Tibial artery (tissue), 4 donors: Measurements from ENCODE around the gene ATXN10.

Experiments used
- DNase-seq, 2 donors: peaks; one replicate each; pipeline ENCODE4 v3.0.0-alpha.2; 2019
- H3K27ac ChIP-seq, 2 donors: fragments of 200-600 bp; sonication (generic) in 1 of 2; 1 replicate in 1 of 2; 2 replicates in 1 of 2; pipeline ENCODE4 v1.5.1; 2018 to 2019; ENCODE audit warnings: mild to moderate bottlenecking in 1 of 2
- H3K27me3 ChIP-seq, 2 donors: fragments of 200-600 bp; sonication (generic) in 1 of 2; one replicate each; pipeline versions ENCODE4 v1.5.1 to v1.6.0; 2016 to 2019
- H3K36me3 ChIP-seq, 3 donors: fragments of 200-600 bp; sonication (generic) in 2 of 3; one replicate each; pipeline ENCODE4 v1.5.1; 2016 to 2019; ENCODE audit warnings: mild to moderate bottlenecking in 2 of 3
- H3K4me1 ChIP-seq, 4 donors: fragments of 200-600 bp; sonication (generic) in 2 of 4; 1 replicate in 3 of 4; 2 replicates in 1 of 4; pipeline ENCODE4 v1.5.1; 2016 to 2019
- H3K4me3 ChIP-seq, 2 donors: fragments of 200-600 bp; sonication (generic) in 1 of 2; 1 replicate in 1 of 2; 2 replicates in 1 of 2; pipeline ENCODE4 v1.5.1; 2018 to 2019; ENCODE audit warnings: mild to moderate bottlenecking in 2 of 2
- H3K9me3 ChIP-seq, 3 donors: fragments of 200-600 bp; sonication (generic) in 1 of 3; one replicate each; pipeline ENCODE4 v1.5.1; 2016 to 2019
- CTCF ChIP-seq, 2 experiments: fragments of 200-600 bp in 1 of 2; fragments of 450-650 bp in 1 of 2; IDR thresholded peaks; one replicate each; pipeline ENCODE4 v1.5.1; 2017 to 2019; ENCODE audit warnings: antibody characterized with exemption in 2 of 2, mild to moderate bottlenecking in 1 of 2, moderate library complexity in 1 of 2
- intact Hi-C: fragments of 100-400 bp; cut with DNase I; formaldehyde crosslinking; loops from one replicate; pipeline ENCODE4 v1.15.0; 2023; ENCODE audit warnings: low total_unique reads

ATXN10 gene

GRCh38 chr22:45784357-45785277 lies 113.0 kb downstream of the ATXN10 start:
- Histone ChIP-seq H3K4me1 (no peaks in the 10 kb centered on the region), H3K36me3 (no peaks in the 10 kb centered on the region), H3K27me3 (no peaks in the 10 kb centered on the region), H3K4me3 (no peak overlapping the region), H3K27ac (no peak overlapping the region), H3K9me3 (no peaks in the 10 kb centered on the region)
- no peak for TF ChIP-seq CTCF (IDR thresholded peaks at IDR 0.05)
- DNase-seq = no peak
- intact Hi-C loops = no loop called here

- DNase-seq = no peak
- TF ChIP-seq CTCF (IDR thresholded peaks at IDR 0.05) = no peak
- intact Hi-C loops = no loop called here
- Histone ChIP-seq H3K4me3 (no peak overlapping the region), H3K4me1 (no peaks in the 10 kb centered on the region), H3K9me3 (no peaks in the 10 kb centered on the region), H3K27ac (no peak overlapping the region), H3K27me3 (no peaks in the 10 kb centered on the region), H3K36me3 (no peaks in the 10 kb centered on the region)
These were observed 113.8 kb downstream of the ATXN10 start for GRCh38 chr22:45785458-45785857.

- H3K27ac ChIP-seq = no peak overlapping the region
- intact Hi-C loops = no loop called here
These were observed 115.1 kb downstream of the ATXN10 start for GRCh38 chr22:45786726-45787125.

GRCh38 chr22:45787759-45788158 lies 116.1 kb downstream of the ATXN10 start:
- Histone ChIP-seq H3K4me1 (no peaks in the 10 kb centered on the region), H3K4me3 (no peak overlapping the region), H3K36me3 (peaks cover 0 to under 1% (median 0%) of the 10 kb centered on the region in 3 donors), H3K27me3 (no peaks in the 10 kb centered on the region), H3K9me3 (no peaks in the 10 kb centered on the region), H3K27ac (no peak overlapping the region)
- DNase-seq = no peak
- no peak for TF ChIP-seq CTCF (IDR thresholded peaks at IDR 0.05)
- intact Hi-C loops = no loop called here

More at GRCh38 chr22:45786726-45787125, 115.1 kb downstream of the ATXN10 start:
- TF ChIP-seq CTCF (IDR thresholded peaks at IDR 0.05) = no peak
- no peak overlapping the region for H3K4me3 ChIP-seq
- DNase-seq = no peak
- no peaks in the 10 kb centered on the region for H3K9me3 ChIP-seq
- H3K27me3 ChIP-seq = no peaks in the 10 kb centered on the region
- H3K36me3 ChIP-seq = no peaks in the 10 kb centered on the region
- no peaks in the 10 kb centered on the region for H3K4me1 ChIP-seq

GRCh38 chr22:45788522-45788921 lies 116.9 kb downstream of the ATXN10 start:
- H3K9me3 ChIP-seq = no peaks in the 10 kb centered on the region
- no peaks in the 10 kb centered on the region for H3K27me3 ChIP-seq
- intact Hi-C loops = no loop called here
- no peak for DNase-seq
- TF ChIP-seq CTCF (IDR thresholded peaks at IDR 0.05) = no peak
- H3K27ac ChIP-seq = no peak overlapping the region
- no peaks in the 10 kb centered on the region for H3K4me1 ChIP-seq
- peaks cover 0 to 8% (median 1%) of the 10 kb centered on the region in 3 donors for H3K36me3 ChIP-seq
- H3K4me3 ChIP-seq = no peak overlapping the region
